Activated CD4-positive, CD25-positive, alpha-beta regulatory T cell treated with anti-CD3 and anti-CD28 coated beads, Interleukin-2, amount 50 U/mL, for 16 hours (primary cell): ENCODE measurements around the gene SAP30.

Source experiments
- DNase-seq: peaks from one replicate; pipeline ENCODE4 v3.0.0-alpha.2; 2020; ENCODE audit warnings: low read depth, low spot score

SAP30 gene

GRCh38 chr4:173367285-173367684 lies 3.5 kb upstream of the SAP30 start:
- no peak for DNase-seq

DNA sequence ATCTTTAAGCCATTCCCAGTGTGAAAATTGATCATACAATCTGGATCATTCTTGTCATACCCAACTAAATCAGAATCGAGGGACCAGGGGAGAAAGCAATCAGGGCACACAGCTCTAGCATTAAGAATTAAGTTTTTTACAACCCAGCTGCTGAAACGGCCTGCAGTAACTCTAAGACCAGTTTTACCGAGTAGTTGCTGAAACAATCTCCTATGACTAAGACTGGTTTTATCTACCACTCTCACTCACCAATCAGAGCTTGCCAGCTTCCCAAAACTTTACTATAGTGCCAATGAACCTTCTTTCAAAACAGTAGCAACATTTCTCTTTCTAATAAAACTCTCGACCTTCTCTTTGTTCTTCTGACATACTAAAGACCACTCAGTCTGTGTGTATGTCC lies 2.8 kb upstream of the SAP30 start:
- no peak for DNase-seq

GRCh38 chr4:173370130-173370476 lies 651 bp upstream of the SAP30 start:
- peak; percentile 41 for DNase-seq

DNA sequence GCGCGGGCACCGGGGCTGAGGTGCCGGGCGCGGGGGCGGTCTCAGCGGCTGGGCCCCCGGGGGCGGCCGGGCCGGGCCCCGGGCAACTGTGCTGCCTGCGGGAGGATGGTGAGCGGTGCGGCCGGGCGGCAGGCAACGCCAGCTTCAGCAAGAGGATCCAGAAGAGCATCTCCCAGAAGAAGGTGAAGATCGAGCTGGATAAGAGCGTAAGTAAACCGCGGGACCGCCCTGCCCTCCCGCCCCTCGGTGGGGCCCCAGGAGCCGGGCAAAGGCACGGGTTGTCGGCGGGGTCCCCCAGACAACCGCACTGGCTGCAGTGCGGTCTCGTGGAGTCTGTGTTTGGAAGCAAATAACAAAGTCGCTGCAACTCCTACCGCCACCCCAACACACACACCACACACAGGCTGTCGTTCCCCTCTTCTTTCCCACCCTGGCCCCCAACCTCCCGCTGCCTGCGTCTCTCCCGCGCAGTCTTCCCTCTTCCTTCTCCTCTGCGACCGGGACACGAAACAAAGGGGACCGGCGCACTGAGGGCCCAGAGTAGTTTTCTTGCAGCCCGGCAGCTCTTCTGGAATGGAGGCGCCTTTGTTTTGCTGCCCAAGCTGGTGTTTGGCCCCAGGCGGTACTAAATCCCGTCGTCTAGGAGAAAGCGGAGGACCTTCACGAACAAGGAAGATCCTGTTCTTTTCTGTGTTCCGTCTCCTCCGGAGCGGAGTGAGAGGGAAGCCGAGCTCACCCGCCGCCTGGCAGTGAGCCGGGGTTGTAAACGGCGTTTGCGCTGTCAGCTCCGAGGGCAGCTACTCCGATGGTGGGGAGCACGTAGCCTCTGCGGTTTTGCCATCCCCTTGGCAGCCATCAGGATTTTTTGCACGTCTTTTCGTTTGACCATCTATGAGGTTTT lies 788 bp downstream of the SAP30 start:
- DNase-seq, result no peak

GRCh38 chr4:173374588-173374987 lies 3.8 kb downstream of the SAP30 start:
- DNase-seq, result no peak

- no peak for DNase-seq
Observed at GRCh38 chr4:173379929-173380328, 9.2 kb downstream of the SAP30 start.

- no peak for DNase-seq
Observed at GRCh38 chr4:173380987-173381386, 10.2 kb downstream of the SAP30 start.

DNA sequence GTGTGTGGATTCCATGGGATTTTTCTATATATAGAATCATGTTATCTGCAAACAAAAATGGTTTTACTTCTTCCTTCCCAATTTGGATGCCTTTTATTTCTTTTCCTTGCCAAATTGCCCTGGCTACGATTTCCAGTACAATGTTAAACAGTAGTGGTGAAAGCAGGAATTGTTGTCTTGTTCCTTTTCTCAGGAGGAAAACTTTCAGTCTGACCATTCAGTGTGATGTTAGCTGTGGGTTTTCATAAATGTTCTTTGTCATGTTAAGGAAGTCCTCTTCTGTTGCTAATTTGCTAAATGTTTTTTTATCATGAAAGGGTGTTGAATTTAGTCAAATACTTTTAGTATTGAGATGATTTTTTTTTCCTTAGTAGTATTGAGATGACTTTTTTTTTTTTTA lies 10.9 kb downstream of the SAP30 start:
- DNase-seq, result no peak

GRCh38 chr4:173382349-173382748 lies 11.6 kb downstream of the SAP30 start:
- DNase-seq, result no peak

GRCh38 chr4:173386751-173387150 lies 16.0 kb downstream of the SAP30 start:
- DNase-seq, result no peak

DNA sequence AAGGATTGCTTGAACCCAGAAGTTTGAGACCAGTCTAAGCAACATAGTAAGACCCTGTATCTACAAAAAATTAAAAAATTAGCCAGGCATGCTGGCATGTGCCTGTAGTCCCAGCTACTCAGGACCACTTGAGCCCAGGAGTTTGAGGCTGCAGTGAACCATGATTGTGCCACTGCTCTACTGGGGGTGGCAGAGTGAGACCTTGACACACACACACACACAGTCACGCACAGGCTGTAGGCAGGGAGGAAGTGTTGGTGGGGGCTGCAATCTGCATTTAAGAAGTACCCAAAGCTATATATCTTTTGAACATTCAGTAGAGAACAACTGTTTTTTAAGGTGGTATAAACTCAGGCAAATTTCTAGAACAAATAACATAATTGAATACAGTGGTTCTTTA lies 20.9 kb downstream of the SAP30 start:
- DNase-seq, result no peak

- no peak for DNase-seq
Observed at GRCh38 chr4:173397604-173398003, 26.9 kb downstream of the SAP30 start.

DNA sequence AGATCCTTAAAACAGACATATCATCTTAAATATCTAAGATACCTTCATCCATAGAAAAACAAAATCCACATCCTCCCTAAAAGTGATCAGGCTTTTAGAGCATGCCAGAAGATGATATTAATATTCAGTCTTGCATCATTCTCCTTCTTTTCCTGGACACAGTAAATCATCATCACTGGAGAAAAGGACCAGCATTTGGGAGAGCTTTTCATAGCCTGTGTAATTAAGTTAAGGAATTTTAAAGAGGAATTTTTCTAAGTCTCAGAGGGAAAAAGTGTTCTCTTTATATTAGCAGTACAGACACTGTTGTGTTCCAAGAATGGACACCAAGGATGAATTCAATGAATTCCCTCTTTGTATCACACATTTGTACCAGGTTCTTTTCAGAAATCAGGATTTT lies 27.5 kb downstream of the SAP30 start:
- DNase-seq, result no peak

DNA sequence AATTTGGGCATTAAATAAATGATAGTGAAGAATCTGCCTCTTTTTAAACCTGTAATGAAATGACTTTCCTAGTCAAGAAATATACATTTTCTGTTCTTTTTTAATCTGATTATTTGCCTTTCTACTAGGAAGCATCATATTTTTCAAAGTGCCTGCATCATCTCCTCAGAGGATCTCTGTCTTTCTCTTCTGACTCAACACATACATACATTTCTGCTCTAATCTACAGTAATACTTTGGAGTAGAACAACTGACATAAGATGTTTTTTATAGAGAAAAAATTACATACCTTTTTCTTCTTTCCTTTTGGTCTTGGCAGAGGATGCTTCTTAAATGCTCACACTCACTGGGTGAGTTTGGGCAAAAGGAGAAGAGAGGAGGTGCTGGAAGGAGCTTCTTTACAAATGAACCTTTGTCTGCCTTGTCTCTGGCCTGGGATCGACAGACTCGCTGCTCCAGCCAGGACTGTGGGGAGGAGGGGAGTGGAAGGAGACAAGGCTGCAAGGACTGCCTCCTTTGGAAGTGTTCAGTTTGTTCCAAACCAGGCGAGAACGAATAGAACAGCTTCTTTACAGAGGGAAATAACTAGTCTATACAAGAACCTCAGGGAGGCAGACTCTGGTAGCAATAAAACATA lies 28.1 kb downstream of the SAP30 start, which contains the start of gene SCRG1:
TSS of gene SCRG1 (minus strand) at position 338 of the 637 bp plus-strand sequence. CDS start 7,702 bp downstream, outside the sequence.
- DNase-seq, result no peak

DNA sequence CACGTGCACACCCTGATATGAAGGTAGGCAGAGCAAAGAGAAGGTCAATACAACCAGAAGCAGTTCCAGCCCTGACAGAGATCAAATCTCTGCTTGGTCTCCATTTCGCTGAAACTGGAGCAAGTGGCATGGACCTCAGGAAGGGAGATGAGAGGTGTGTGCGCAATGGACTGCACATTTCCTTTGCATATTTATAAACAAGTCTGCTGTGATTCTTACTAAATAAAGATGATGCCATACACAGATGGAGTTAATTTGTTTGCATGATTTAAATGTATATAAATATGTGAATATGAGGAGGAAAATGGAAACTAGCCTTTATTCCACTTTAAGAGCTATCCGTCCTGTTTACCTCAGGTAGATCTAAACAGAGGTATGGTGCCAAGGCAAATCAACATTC lies 30.3 kb downstream of the SAP30 start:
- no peak for DNase-seq

- DNase-seq, result no peak
Observed at GRCh38 chr4:173403051-173403450, 32.3 kb downstream of the SAP30 start.

GRCh38 chr4:173404296-173404865 lies 33.6 kb downstream of the SAP30 start:
- no peak for DNase-seq

DNA sequence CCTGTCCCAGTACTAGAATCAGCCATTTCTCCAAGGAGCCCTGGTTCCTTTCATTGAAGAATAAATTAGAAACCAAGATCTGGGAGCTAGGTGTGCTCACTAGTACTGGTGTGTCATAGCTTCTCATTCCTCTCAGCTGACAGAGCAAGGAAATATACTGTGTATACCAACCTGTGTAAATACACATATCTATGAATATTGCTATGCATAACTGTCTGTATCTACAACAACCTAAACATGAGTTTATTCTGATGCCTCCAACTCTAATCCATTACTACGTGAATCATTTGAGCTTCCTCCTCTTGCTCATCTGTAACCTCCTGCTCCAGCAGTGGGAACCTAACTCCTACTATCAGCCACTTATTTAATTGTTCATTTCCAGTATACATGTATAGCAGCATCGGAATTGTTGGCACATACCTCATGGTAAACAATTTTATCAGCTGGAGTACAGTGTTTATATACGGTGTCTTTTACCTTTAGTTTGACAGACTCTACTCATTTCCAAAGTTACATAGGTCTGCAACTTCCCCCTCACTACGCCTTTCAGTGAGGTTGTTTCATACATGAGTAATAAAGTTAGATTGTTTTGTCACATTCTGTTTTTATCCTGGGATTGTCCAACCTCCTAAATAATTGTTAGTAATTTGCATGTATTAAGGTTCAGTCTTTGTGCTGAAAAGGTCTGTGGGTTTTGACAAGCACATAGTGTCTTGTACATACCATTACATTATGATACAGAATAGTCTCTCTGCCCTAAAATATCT lies 35.3 kb downstream of the SAP30 start:
- DNase-seq, result no peak

DNA sequence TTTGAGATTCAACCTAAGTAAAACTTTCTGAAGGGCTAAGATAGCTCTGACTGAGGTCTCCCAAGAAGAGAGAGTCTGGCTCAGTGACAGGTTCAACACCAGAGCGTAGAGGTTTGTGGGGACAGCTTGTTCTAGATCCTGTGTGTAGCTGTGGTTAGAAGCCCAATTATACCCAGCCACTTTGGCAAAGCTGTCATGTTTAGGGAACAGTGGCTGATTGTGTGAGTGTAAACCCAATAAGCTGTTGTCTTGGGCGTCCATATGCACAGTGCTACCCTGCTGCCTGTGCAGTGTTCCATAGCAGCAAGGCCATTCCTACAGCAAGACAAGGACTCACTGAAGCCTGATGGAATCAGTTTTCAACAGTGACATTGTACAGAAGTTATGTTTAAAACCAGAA lies 39.3 kb downstream of the SAP30 start:
- no peak for DNase-seq

- no peak for DNase-seq
Observed at GRCh38 chr4:173411106-173411693, 40.4 kb downstream of the SAP30 start.

GRCh38 chr4:173413036-173413435 lies 42.3 kb downstream of the SAP30 start:
- DNase-seq, result no peak

- DNase-seq, result no peak
Observed at GRCh38 chr4:173414456-173414855, 43.7 kb downstream of the SAP30 start.
